HuH-7.5 (cell line): ENCODE measurements around the gene RND3.

Experiments
- DNase-seq: peaks from one replicate; pipeline ENCODE4 v3.0.0; 2011; ENCODE audit warnings: low spot score

The RND3 gene

DNA sequence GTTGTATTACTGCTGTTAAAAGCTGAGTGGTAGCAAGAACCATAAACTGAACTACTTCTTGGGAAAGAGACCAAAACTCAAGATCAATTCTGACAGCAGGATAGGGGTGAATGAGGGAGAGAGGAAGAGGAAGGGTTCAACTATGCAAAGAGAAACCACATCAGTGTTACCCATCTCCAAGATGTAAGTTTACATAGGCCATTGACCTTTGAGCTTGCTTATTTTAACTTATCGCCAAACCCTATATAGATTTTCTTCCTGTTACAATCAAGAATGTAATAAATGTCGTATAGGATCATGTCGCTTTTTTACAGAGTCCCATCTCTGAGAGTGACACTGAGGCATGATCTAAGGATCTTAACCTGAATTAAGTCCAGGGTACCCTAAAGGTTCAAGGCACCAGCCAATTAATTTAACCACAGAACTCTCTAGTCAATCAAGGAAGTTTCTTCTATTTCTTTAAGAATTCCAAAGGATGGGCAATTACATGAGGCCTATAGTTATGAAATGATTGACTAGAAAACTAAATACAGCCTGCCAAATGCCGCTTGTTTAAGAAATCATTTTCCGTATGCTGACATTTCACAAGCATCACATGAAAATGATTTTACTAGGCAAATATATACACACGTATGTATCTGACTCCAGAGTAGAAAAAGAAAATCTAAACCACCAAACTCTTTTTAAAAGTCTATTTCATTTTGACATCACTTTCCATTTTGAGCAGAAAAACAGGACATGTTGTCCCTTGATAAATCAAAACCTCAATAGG is 11.8 kb downstream of the RND3 start:
- no peak for DNase-seq

DNA sequence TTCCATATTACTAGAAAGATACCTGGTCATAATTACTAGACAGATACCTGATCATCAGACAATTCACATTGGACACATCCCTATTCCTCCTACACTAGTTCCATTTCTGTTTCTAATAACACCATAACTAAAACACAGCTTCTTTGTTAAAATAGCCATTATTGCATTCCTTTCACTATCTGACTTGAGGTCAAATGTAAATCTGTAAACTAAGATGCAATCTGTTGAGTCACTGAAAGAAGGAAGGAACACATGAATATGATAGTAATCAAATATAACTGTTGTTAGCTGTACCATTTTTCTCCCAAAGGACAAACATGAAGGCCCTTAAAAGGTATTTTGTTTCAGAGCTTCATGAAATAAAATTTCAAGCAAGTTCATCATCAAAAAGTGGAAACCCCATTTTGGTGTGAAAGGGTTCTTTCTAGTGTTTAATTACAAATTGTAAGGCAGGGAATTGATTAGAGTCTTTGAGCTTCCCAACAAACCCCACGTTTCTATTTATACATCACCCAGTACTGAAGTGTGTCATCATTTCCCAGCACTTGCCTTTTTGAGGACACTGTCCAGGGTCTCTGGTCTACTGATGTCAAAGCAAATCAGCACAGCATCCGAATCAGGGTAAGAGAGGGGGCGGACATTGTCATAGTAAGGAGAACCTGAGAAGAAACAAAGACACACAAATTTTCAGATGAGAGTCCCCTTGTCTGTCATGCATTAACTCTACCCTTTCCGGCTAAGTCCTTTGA is 13.0 kb downstream of the RND3 start:
- DNase-seq, result no peak

DNA sequence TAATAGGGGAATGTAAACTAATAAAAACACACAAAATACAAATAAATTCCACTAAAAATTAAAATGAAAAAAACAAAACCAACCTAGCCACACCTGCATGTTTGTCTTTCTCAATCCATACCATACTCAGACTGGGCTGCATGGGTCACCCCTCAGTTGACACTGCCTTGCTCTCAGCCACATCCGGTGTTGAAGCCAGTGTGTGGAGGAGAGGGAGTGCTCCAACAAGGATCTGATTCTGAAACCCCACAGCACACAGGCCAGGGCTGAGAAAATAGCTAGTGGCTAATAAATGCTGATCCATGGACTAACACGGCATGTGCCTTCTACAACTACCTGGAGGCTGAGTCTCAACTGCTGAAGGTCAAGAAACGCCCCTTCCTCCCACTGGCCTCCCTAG is 13.7 kb downstream of the RND3 start:
- no peak for DNase-seq

DNA sequence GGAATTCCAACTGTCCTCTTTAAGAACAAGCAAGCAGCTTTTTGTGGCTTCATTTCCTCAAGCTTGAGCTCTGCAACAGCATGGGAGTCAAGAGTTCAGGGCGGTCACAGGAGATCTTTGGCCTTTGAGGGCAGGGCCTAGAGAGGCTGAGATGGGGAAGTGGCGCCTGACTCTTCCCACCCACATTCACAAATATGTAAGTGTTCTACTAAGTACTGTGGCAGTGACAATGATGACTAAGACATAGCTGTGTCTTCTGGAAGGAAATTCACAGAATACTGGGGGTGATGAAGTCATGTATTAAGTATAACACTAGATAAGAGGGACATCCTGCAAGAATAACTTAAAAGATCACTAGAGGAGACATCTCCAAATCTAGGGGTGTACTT is 15.0 kb downstream of the RND3 start:
- DNase-seq, result no peak

DNA sequence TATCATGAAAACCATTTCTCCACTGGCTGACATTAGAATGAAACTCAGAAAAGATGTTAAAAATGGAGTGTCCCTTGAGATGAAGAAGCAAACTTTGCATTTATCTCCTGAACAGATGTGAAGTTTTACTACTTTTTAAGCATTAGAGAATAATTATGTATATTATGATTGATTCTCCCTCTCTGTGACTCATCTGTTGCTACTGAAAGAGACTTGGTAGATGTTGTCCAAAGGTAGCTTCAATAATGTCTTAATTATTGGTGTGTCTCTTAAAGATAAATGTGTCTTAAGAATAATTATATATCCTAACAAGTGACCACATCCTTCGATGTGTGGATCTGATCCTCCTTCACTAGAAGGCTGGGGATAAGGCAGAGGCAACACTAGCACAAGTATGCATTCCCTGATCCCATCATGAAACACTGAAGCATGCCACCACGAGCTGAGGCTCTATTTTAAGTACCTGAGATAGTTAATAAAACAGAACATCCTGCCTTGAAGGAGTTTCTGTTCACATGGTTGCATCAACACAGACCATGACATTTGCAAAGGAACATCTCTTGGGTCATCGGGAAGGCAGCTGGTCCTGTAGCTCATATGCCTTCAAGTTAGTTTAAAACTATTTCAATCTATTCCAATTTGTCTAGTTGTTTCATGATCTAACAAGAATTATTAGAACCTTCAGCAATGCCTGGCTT is 15.5 kb downstream of the RND3 start:
- DNase-seq, result no peak

DNA sequence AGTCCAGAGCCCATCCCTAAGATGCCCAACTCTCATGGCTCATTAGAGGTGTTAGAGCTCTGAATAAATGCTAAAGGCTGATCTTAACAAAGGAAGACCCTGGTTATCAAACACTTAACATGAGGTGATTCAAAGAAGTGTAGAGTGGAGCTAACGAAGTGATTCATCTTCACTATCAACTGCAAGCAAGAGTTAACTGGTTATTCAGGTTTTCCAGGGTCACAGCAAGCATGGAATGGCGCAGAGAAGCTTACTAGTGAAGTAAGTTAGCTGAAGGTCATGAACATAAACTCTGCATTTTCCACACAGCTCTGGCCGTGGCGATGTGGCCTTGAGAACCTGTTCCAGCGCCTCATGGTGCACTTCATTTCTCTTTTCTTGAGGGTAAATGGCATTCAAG is 17.0 kb downstream of the RND3 start:
- no peak for DNase-seq

DNA sequence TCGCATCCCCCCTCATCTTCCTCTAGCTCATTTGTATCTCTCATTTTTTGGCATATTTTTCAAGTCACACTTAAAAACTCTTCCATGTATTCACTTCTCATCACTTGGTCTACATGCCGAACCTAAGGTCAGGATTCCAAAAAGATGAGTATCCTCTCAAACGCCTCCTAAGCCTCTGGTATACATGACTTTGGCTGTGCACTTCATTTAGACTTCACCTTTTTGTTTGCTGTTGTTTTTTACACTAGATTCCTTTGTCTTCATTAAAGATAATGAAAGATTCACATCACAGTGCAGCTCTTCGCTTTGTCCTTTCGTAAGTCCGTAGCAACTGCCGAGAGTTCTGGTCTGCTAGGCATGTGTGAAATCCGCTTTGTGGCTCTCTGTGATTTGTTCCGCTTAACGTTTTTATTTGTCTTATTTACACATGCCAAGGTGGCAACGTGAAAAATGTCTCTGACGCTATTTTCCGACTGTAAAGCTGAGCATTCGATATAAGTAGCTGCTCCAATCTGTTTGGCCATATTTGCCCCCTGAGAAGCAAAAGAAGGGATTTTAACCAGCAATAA is 17.7 kb downstream of the RND3 start:
- no peak for DNase-seq

DNA sequence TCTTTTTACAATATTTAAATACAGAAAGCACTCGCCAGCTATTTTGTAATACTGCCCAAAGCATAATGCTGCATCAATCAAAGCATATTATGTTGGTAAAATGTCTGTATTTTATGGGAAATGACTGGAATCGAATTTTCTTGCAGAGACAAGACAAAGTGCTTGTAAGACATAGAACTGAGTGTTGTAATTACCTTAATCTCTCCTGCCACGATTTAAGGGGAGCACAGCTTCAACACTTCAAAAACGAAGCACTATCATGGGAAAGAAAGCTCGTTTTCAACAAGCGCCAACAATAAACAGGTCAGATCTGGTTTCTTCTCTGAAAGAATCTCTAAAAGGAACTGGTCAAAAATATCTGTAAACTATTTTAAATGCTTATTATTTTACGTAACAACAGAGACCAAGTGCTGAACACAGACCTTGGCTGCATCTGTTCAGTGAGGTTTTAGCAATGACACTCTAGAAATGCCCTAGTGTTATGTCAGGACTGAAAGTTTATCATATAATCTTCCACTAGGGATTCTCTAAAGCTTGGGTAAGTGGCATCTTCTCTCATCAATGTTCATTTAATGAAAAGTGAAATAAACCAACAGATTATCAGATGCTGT is 19.0 kb downstream of the RND3 start:
- DNase-seq, result no peak

DNA sequence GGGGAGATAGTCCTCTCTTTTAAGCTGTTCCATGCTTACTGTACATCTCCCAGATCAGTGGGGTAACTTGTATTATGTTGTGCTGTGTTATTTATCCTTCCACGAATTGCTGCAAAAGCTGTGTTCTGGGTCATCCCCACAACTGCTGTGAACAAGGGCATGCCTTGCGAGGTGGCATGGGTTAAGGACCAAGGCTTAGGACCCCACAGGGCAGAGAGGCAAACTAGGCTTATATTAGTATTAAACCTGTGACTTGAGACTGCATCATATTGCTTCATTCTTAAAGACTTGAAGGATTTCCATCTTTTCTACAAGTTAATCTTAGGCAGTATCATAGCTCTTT is 19.9 kb downstream of the RND3 start:
- DNase-seq, result no peak

DNA sequence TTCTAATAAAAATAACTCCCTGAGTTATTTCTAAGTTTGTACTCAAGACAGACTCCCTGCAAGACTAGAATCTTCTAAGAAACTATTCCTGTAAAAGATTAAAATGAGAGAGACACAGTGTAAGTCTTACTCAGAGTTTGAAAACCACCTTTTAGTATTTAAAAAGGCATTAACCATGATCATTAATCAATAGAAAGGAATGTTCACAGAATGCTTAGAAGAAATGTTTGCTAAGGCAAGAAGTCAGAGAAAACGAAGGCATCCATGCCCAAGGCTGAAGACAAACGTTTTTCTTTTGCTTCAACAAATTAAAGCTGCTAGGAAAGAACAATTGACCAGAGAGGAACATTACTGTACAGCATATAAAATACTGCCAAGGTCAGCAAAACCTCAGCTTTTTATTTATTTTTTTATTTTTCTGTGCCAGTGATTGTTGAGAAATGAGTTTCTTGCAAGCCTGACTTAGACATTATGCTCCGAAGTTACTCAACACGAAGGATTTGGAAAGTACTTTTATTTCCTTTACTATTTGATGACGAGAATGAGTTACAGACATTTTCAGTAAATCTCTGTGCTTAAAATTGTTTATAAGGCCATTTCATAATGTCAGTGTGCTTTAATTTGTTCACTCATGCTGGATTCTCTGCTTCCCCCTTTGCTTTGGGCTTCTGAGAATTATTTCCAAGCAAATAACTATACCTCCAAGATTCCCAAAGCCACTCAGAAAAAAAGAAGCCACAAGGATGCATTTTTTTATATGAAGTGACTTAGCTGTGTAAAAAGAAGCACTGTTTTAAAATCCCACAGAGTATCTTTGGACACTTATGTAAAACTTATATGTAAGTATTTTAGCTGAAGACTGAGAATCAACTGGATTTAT is 20.5 kb downstream of the RND3 start:
- DNase-seq, result no peak

DNA sequence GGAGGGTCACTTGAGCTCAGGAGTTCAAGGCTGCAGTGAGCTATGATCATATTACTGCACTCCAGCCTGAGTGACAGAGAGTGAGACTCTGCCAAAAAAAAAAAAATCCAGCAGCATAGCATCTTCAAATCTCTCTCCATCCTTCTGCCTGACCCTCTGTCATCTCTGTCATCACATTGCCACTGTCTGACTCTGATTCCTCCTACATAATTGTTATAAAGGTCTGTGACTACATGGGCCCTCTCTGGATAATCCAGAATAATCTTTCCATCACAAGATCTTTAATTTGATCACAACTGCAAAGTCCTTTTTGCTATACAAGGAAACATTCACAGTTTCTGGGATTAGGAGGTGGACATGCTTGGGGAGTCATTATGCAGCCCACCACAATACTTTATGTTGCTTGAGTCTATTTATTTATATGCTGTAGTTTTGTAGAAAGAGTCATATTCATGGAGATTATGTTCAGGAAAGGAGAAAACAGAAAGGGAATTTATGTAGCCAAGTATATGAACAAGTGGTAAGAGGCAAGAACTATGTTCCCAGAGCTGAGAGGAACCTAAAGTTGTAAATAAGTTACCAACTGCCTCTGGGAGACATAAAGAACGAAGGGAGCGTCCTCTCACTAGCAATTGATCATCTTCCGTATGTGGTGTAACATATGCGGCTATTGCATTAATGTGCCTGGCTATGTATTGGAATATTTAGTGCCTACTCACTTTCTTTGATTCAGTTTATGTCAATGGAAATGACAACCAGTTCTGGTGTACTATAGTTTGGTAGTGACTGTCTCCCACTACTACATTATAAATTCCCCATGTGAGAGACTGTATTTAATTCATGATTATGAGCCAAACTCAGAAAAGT is 21.5 kb downstream of the RND3 start:
- no peak for DNase-seq

DNA sequence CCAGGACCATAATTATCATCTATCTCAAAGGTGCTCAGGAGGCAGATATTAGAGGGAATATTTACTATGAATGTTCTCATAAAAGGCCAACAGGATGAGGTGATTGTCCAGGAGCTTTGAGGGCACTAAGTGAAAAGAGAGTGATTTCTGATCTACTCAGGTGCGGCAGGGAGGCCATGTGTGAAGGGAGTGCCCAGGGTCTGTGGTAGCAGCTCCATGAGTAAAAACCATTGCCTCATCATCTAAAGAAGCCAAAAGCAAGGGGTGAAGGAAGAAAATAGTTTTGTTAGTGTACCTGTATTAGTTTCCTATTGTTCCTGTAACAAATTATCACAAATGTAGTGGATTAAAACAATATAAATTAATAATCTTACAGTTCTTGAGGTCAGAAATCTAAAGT is 22.5 kb downstream of the RND3 start:
- no peak for DNase-seq

DNA sequence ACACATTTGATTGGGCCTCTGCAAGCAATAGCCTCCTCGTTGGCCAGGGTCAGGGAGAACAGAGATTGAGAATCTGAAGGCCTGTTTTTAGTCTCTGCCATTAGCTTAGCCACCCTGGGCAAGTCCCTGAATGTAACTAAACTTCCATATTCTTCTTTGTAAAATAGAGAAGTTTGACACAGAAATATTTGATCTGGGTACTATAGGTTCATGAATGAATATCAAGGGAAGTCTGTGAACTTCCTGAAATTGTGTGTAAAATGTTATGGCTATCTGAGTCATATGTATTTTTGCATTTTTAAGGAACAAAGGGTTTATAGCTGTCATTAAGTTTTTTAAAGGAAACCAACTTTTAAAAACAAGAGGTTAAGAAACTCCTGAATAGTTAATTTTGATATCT is 23.2 kb downstream of the RND3 start:
- DNase-seq, result no peak

DNA sequence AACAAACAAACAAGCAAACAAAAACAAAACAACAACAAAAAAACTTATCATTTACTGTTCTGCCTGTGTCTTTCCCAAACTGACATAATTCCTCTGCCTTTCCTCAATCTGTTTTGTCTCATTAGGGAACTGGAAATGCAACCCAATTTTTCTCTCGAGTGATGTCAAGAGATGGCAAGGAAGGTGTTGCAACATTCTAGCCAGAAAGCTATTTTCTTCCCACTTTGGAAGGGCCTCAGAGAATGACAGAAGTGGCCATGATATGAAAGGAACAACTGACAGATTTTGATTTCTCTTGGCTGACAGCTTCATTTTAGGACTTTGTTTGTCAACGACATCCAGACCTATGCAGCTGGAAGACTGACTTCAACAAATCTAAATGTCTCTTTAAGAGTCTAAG is 24.7 kb downstream of the RND3 start:
- no peak for DNase-seq

DNA sequence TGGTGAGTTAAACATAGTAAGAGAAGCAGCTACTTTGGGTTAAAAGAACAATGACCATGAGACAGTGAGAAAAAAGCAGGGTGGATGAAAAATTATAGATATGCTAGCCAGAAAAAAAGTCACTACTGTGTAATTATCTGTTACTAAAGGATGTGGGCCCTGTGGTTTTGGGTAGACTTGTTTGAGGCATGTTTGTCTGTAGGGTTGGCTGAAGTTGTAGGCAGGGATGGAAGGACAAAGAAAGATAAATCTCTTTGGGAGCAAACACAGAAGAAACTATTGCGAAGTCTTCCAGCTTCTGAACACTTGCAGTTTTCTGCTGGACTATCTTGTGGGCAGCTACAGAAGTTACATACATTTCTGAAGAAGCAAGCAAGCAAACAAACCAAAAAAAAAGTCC is 28.2 kb downstream of the RND3 start:
- DNase-seq, result no peak

DNA sequence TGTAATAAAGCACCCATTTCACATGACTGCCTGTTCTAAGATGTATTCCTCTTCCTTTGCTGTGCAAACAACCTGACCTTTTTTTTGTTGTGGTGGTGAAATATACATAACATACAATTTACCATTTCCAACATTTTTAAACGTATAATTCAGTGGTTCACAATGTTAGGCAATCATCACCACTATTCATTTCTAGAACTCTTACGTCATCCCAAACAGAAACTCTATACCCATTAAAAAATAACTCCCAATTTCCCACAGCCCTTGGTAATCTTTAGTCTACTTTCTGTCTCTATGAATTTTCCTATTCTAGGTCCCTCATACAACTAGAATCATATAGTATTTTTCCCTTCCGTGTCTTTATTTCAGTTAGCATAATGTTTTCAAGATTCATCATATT is 36.7 kb downstream of the RND3 start:
- no peak for DNase-seq

DNA sequence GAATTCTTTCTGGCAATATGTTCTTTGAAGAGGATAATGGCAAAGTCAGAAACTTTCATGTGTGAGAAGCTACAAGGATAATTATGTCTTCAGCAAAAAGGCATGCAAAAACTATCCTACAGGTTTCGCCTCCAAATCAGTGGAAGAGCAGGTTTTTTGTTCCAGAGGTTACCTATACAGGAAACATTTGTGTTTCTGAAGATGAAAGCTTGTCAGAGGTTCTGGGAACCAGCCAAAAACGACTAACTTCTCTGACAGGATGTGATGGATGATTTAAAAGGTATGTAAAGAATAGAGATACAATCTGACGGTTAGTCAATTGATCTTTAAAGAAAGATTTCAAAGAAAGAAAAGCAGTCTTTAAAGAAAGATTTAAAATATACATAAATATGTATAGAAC is 37.6 kb downstream of the RND3 start:
- no peak for DNase-seq

DNA sequence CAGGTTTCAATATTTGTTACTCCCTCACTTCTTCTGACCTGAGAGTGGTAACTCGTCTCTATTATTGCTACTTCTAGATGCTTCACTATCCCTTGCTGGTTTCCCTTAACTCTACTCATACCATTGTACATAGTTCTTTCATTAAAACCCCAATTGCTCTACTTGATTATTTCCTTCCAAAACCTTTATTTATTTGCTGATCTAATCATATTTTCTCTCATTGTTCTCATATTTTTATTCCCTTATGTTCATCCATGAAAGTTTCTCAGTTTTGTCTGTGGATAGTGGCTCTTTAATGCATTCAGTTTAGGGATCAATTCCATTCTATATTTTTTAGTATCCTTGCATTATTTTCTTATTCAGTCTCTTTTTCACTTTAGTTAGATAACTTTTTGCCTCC is 42.1 kb downstream of the RND3 start:
- DNase-seq, result no peak

DNA sequence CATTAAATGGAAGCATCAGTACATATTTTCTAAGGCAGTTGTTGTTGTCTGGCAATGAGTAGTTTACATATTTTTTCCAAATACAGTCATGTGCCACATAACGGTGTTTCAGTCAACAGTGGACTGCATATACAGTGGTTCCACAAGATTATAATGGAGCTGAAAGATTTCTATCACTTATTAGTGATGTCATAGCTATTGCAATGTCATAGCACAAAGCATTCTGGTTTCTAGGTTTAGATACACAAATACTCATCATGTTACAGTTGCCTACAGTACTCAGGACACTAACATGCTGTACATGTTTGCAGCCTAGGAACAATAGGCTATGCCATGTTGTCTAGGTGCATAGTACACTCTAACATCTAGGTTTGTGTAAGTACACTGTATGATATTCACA is 45.0 kb downstream of the RND3 start:
- DNase-seq, result no peak

DNA sequence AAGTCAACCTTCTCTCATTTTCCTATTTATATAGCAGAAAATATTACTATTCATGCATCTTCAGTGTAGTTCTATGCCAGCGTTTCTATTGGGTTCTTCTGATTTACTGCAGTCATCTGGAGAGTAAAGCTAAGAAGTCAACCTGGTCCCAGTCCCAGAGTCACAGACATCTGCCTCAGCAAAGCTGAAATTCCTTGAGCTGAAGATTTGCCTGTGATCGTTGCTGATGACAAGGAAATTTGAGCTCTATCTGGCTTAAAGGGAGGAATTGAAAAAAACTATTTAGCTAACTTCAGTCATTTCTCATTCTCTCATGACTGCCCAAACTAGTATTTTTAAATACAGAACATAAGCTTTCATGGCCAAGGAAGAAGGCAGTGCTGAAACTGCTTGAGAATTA is 45.7 kb downstream of the RND3 start:
- no peak for DNase-seq

DNA sequence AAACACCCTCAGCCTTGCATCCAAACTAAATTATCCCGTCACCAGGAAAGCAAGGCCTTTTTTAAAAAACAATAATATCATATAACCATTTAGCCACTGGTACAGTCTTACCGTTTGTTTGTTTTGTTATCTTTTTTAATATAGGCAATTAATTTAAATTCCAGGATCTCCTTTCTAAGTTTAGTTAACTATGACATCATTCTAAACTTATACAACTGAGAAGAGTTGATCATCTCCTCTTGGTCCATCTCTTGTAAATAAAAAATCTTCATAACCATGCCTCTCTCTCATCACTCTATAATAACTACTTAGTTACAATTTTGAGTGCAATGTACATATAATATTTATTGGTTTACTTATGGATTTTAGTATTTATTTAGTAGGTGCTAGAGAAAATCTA is 46.2 kb downstream of the RND3 start:
- DNase-seq, result no peak
